ENCODE data around the gene NLRP3. TPM values are rescaled to one million over a fixed set of nuclear protein-coding genes. Genes with fewer than 3 reads are reported as not detected.

The NLRP3 gene
- total RNA-seq, 1 experiment from 2014 or later = not detected

GRCh38 chr1:247386687-247387086, 29.3 kb upstream of the NLRP3 start:
- H3K27me3 Mint-ChIP-seq (ENCODE audit: low read depth) = peaks cover 21% of the 10 kb centered on the region
- peaks cover 3% of the 10 kb centered on the region for H3K4me1 ChIP-seq (ENCODE audit: insufficient read depth, low read length)
- no peak overlapping the region for H3T11ph ChIP-seq (ENCODE audit: low read length)
- no peaks in the 10 kb centered on the region for H3K23me2 ChIP-seq (ENCODE audit: insufficient read length, low read depth, low read length, poor library complexity, severe bottlenecking)
- no peaks in the 10 kb centered on the region for H3K27me3 ChIP-seq (ENCODE audit: insufficient read depth, low read length)
- peaks cover 27 to 39% of the 10 kb centered on the region in 2 experiments for H3K4me1 Mint-ChIP-seq
- WGBS (ENCODE audit: extremely low coverage, insufficient read length, low lambda C conversion rate) = no CpG with 5 or more reads among the region's 3 CpGs
- H3K9ac ChIP-seq (ENCODE audit: extremely low read depth, insufficient read length, low read length) = no peak overlapping the region
- peaks cover 0 to 23% (median 15%) of the 10 kb centered on the region in 3 experiments; a peak in 5 of 7 replicates for H3K36me3 Mint-ChIP-seq (ENCODE audit: insufficient read depth in 1 of 3, low read depth in 3 of 3)
- H2BK20ac ChIP-seq (ENCODE audit: low read depth, low read length, poor library complexity, severe bottlenecking) = no peak overlapping the region
- no peak overlapping the region for H4K91ac ChIP-seq (ENCODE audit: insufficient read length, low read depth, low read length)
- no peaks in the 10 kb centered on the region for H3K79me1 ChIP-seq (ENCODE audit: insufficient read depth, low read depth, low read length, poor library complexity, severe bottlenecking)
- H2AFZ ChIP-seq (ENCODE audit: low read length) = no peak overlapping the region
- no peak overlapping the region for H3K4ac ChIP-seq (ENCODE audit: low read depth, low read length)
- no peak overlapping the region for H3K18ac ChIP-seq (ENCODE audit: insufficient read length, low read depth, low read length)
- H3K27ac ChIP-seq (ENCODE audit: insufficient read length, low read depth, low read length) = no peak overlapping the region
- no peak overlapping the region for H3K4me2 ChIP-seq (ENCODE audit: insufficient read depth, insufficient read length, low read length)
- no peak overlapping the region for H4K8ac ChIP-seq (replicated peaks; ENCODE audit: insufficient read length, low read depth, low read length)
- no peak for TF ChIP-seq CTCF (conservative IDR thresholded peaks at IDR 0.05)
- peaks cover 17 to 20% of the 10 kb centered on the region in 2 experiments for H3K9me3 Mint-ChIP-seq
- H2BK15ac ChIP-seq (ENCODE audit: low read depth, low read length) = no peak overlapping the region
- H2BK5ac ChIP-seq (ENCODE audit: insufficient read length, low read length) = no peak overlapping the region
- no peak overlapping the region for H2BK12ac ChIP-seq (ENCODE audit: insufficient read length, low read depth, low read length)
- H3K9me3 ChIP-seq (ENCODE audit: control insufficient read depth, low read depth, low read length) = peaks cover 12% of the 10 kb centered on the region
- no peak for DNase-seq
- peak overlapping the region in 1 of 2 experiments; percentile 30; a peak in 1 of 5 replicates for H3K4me3 Mint-ChIP-seq
- H4K5ac ChIP-seq (ENCODE audit: insufficient read length, low read depth, low read length) = no peak overlapping the region
- H3K79me2 ChIP-seq (ENCODE audit: insufficient read depth, low read length) = no peaks in the 10 kb centered on the region
- no peak overlapping the region for H3K23ac ChIP-seq (ENCODE audit: insufficient read length, low read depth, low read length)
- no peak overlapping the region for H2BK120ac ChIP-seq (ENCODE audit: low read depth, low read length, poor library complexity, severe bottlenecking)
- H3K14ac ChIP-seq (ENCODE audit: insufficient read depth, low read length) = no peak overlapping the region
- no peak overlapping the region for H2AK5ac ChIP-seq (ENCODE audit: insufficient read length, low read length)
- no peak overlapping the region for H3K56ac ChIP-seq (ENCODE audit: insufficient read length, low read depth, low read length)
- H4K20me1 ChIP-seq (ENCODE audit: control insufficient read depth, insufficient read depth, insufficient read length) = no peaks in the 10 kb centered on the region
- no peak overlapping the region; a peak in 1 of 7 replicates for H3K27ac Mint-ChIP-seq

All from H9 (cell line).